ENCODE data around the gene PLEKHA7.
"Not testable (repeated sequence)": the region's sequence is repeated elsewhere in the genome, so short reads cannot be mapped to it uniquely, and the experiment has no call there.

Gene PLEKHA7

GRCh38 chr11:16935518-16936302 lies 78.5 kb downstream of the PLEKHA7 start:
- DNase-seq = peak; percentile 27

- DNase-seq = no peak
These were observed 80.2 kb downstream of the PLEKHA7 start for GRCh38 chr11:16933756-16934603.

DNA sequence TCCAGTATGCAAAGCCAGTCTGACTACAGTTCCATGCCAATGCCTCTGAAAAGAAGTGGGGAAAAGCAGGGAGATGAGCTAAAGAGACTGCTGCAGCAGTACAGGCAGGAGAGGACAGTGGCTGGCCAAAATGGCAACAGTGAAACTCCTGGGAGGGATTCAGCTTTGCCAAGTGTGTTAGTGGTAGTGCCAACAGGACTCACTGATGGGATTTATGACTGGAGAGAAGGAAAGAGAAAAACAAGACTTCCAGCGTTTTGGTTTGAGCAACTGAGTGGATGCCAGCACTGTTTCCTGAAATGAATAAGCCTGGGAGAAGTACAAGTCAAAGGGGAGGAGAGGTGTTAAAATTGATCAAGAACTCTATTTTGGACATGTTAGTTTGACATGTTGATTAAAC lies 80.9 kb downstream of the PLEKHA7 start:
- DNase-seq = no peak

- DNase-seq = no peak
These were observed 86.2 kb downstream of the PLEKHA7 start for GRCh38 chr11:16928044-16928443.

- no peak for DNase-seq
These were observed 87.2 kb downstream of the PLEKHA7 start for GRCh38 chr11:16926883-16927626.

GRCh38 chr11:16925561-16926065 lies 88.6 kb downstream of the PLEKHA7 start:
- peak; percentile 12 for DNase-seq

GRCh38 chr11:16924826-16925560 lies 89.2 kb downstream of the PLEKHA7 start:
- no peak for DNase-seq

- no peak for DNase-seq
These were observed 89.8 kb downstream of the PLEKHA7 start for GRCh38 chr11:16924462-16924825.

- DNase-seq = no peak
These were observed 90.2 kb downstream of the PLEKHA7 start for GRCh38 chr11:16923987-16924386.

DNA sequence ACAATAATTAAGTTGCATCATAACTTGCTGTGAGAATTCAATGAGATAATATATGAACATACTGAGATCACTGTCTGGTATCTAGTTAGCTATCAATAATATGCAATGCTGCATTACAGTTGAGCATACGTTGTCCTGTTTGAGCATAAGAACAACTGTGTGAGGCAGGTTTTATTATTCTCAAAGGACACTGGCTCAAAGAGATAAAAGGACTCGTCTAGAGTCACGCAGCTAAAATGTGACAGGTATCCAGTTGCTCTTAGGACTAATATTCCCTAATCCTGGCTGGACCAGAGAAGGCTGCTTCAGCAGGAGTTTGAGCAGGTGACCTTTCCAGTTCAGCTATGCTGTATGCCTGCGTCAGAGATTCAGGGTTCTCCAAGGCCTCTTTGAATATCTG lies 92.5 kb downstream of the PLEKHA7 start:
- no peak for DNase-seq

- no peak for DNase-seq
These were observed 93.2 kb downstream of the PLEKHA7 start for GRCh38 chr11:16921019-16921418.

- no peak for DNase-seq
These were observed 93.7 kb downstream of the PLEKHA7 start for GRCh38 chr11:16920559-16920958.

DNA sequence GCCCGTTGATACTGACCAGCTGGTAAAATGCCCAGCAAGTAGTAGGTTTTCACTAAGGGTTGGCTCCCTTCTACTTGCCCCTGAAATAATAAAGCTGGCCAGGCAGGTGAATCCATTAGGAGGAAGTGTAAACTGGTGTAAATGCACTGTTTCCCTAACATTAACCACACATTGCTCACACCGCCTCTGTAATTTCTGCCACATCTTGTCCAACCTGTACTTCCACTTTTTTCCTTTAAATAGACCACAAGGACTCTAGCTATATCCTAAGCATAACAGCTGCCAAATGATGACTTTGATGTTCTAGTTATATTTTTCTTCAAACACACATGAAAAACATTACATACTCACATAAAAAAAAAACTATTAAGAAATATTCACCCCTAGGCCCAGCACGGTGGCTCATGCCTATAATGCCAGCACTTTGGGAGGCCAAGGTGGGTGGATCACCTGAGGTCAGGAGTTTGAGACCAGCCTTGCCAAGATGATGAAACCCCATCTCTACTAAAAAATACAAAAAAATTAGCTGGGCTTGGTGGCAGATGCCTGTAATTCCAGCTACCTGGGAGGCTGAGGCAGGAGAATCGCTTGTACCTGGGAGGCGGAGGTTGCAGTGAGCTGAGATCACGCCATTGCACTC lies 95.6 kb downstream of the PLEKHA7 start:
- DNase-seq = not testable (repeated sequence)

GRCh38 chr11:16917941-16918340 lies 96.3 kb downstream of the PLEKHA7 start:
- no peak for DNase-seq

GRCh38 chr11:16912692-16913111 lies 101.5 kb downstream of the PLEKHA7 start:
- no peak for DNase-seq

DNA sequence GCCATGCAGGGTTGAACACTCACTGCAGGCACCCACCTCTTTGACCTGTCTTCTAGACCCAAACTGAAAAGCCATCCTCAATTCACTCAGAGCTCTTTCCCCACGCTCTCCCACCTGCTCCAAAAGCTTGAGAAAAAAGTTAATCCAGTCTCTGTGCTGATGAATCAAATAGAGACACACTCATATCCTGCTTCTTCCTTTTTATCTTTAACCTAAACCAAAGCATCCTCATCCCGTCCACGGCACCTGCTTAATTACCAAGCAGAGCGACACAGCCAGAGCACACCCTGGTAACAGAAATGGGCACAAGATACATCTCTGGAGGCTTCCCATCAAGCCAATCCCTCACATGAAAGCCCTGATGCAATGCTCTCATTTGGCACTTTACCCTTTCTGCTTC lies 102.6 kb downstream of the PLEKHA7 start:
- no peak for DNase-seq

DNA sequence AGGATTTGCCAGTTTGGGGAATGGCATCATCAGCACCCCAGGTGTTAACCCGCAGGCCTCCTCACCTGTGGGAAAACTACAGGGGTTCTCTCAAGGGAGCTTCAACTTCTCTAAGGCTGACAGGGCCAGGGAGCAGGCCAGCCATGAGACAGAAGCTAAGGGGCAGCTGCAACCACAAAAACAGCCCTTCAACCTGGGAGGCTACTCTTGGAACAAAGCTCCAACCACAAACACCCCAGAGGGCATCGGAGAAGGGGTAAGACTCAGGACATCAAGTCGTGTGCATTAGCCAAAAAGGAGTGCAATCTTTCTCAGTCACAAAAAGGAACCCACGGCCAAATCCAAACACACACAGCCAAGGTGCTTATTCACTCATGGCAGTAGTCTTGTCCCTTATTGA lies 103.0 kb downstream of the PLEKHA7 start:
- DNase-seq = no peak

GRCh38 chr11:16909359-16910035 lies 104.7 kb downstream of the PLEKHA7 start:
- DNase-seq = no peak

DNA sequence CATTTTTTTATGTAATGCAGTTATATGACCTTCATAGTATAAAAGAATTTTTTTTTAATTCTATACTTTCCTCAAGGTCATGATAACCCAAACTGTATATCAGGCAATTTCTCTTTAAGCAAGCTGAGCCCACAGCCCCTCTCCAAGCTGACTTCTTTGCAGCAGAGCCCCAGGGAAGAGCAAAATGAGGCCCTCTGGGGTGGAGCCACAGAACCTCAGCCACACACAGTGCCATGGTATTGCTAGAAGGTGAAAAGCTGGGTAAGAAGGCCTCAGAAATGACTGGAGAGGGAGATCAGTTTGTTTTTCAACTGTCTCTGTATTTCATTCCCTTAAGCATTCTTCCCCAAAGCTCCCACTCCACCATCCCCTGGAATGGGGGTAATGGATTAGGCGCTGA lies 108.8 kb downstream of the PLEKHA7 start:
- no peak for DNase-seq

- not testable (repeated sequence) for DNase-seq
These were observed 109.5 kb downstream of the PLEKHA7 start for GRCh38 chr11:16904761-16905160.

- DNase-seq = no peak
These were observed 111.3 kb downstream of the PLEKHA7 start for GRCh38 chr11:16902781-16903378.

All from CD4-positive, alpha-beta T cell treated with Interleukin-21 for 1 hour (primary cell).